ENCODE measurements around the gene DCAF8L2. TPM values are rescaled to one million over a fixed set of nuclear protein-coding genes. Genes with fewer than 3 reads are reported as not detected.

DCAF8L2 gene
- total and polyA plus RNA-seq, 2 experiments from 2014 or later = not detected

GRCh38 chrX:27796640-27797257 is 206.6 kb downstream of the DCAF8L2 start:
- Histone ChIP-seq H3K4me3 (no peak overlapping the region), H3K9me3 (ENCODE audit: low read depth) (no peaks in the 10 kb centered on the region), H3K4me1 (ENCODE audit: low read depth) (no peaks in the 10 kb centered on the region), H3K27me3 (no peaks in the 10 kb centered on the region), H3K36me3 (no peaks in the 10 kb centered on the region), H3K27ac (no peak overlapping the region)
- no peak for DNase-seq (ENCODE audit: low read depth in 1 of 2, low spot score in 1 of 2)
- TF ChIP-seq CTCF (IDR thresholded peaks at IDR 0.05; ENCODE audit: low read depth, low read length) = no peak

GRCh38 chrX:27797575-27797974 is 207.4 kb downstream of the DCAF8L2 start:
- no peak for DNase-seq (ENCODE audit: low read depth in 1 of 2, low spot score in 1 of 2)
- no peak overlapping the region for H3K4me3 ChIP-seq
- no peaks in the 10 kb centered on the region for H3K27me3 ChIP-seq
- no peak for TF ChIP-seq CTCF (IDR thresholded peaks at IDR 0.05; ENCODE audit: low read depth, low read length)
- H3K4me1 ChIP-seq (ENCODE audit: low read depth) = no peaks in the 10 kb centered on the region
- no peaks in the 10 kb centered on the region for H3K9me3 ChIP-seq (ENCODE audit: low read depth)
- no peaks in the 10 kb centered on the region for H3K36me3 ChIP-seq
- no peak overlapping the region for H3K27ac ChIP-seq

Other genes starting within 250 kb of the DCAF8L2 start
- not detected in 2 replicates for gene PPP4R3C, start 127.0 kb upstream of the DCAF8L2 start, total RNA-seq
- gene PPP4R3C, start 127.0 kb upstream of the DCAF8L2 start, polyA plus RNA-seq = not detected in 2 replicates
- gene MAGEB10, start 217.6 kb downstream of the DCAF8L2 start, total RNA-seq = not detected in 2 replicates
- not detected in 2 replicates for gene MAGEB10, start 217.6 kb downstream of the DCAF8L2 start, polyA plus RNA-seq